HUDEP-2 (cell line): ENCODE results near the gene SEMA3C.

Experiments used
- DNase-seq, 76 experiments: peaks; one replicate each; lab custom pipeline; 2025; ENCODE audit not compliant: unreplicated experiment in 76 of 76; lab: John Stamatoyannopoulos, UW

The SEMA3C gene

GRCh38 chr7:80858141-80858903 lies 60.5 kb downstream of the SEMA3C start:
- no peak for DNase-seq

- no peak for DNase-seq
Measured at GRCh38 chr7:80856769-80857168, 62.1 kb downstream of the SEMA3C start.

GRCh38 chr7:80851896-80852476 lies 66.9 kb downstream of the SEMA3C start:
- DNase-seq, result no peak

GRCh38 chr7:80848841-80849240 lies 70.0 kb downstream of the SEMA3C start:
- no peak for DNase-seq

- DNase-seq, result no peak
Measured at GRCh38 chr7:80847895-80848294, 71.0 kb downstream of the SEMA3C start.

DNA sequence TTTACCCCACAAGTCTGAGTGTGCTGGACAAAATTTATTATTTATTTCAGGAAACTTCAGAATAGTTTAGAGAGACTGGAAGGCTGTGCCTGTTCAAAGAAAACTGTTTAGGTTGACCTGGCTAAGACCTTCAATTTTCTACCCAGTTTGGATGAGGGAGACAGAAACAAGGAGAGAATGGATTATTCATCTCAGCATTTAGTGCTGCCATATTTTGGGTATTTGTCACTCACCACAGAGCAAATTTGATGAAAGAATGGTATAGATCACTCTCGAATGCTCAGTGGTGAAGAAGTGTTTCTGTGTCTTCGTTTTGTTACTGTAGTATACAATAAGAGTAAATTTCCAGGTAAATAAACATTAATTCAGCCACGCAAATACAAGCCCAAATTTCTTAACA lies 71.8 kb downstream of the SEMA3C start:
- no peak for DNase-seq

GRCh38 chr7:80844916-80845315 lies 73.9 kb downstream of the SEMA3C start:
- no peak for DNase-seq

DNA sequence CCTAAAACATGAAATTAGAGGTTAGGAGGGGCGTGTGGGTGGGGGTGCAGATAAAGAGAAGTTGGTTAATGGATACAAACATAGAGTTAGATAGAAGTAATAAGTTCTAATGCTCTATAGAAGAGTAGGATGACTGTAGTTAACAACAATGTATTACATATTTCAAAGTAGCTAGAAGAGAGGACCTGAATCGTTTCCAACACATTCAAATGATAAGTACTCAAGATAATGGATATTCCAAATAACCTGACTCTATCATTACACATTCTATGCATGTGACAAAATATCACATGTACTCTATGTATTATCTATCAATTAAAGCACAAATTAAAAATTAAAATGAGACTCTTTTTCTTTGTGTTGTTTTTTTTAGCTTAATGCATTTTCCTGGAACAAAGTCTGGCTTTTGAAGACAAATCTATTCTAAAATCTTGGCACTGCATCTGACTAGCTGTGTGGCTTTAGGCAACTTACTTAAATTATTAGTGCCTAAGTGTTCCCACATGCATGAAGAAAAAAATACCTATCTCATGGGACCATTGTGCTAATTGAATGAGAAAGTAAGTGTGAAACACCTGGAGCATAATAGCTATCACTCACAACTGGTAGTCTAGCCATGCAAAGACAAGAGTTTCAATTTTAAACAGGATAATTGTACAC lies 75.7 kb downstream of the SEMA3C start:
- no peak for DNase-seq

GRCh38 chr7:80842022-80842790 lies 76.6 kb downstream of the SEMA3C start:
- no peak for DNase-seq

DNA sequence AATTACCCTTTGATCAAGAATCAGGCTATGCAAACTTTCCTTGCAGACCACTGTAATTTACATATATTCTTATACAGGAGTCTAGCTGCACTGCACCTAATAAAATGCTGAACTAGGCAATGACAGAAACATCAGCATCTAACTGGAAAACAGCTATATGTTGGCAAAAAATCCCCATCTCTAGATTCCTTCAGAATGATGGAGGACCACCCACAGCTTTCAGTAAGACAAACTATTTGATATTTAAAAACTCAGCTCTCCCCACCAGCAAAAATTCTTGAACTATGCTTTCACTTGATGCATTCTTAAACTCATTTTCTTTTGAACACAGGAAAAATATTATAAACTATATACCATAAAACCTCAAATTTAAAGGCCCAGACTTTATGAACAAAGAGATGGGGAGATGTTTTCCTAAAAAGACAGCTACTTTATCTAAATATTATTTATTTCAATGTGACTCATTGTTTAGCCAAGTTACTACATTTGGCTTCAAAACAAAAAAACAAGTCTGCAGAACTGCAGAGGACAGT lies 77.4 kb downstream of the SEMA3C start:
- DNase-seq, result no peak

- DNase-seq, result no peak
Measured at GRCh38 chr7:80840681-80841080, 78.2 kb downstream of the SEMA3C start.

DNA sequence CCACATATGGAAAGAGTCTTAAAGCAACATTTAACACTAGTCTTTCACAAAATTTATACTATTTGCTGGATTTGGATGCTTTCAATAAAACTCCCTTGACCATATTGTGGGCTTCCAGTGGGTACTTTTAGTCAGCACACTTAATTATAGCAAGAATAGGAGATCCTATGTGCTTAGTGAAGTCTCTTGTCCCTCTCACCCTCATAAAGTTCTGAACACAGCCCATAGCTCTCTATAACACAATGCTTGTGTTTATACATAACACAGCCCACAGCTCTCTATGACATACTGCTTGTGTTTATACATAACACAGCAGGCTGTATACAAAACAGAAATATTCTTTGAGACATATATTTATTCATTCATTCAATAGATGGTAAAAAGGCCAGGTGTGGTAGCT lies 79.0 kb downstream of the SEMA3C start:
- no peak for DNase-seq

- DNase-seq, result no peak
Measured at GRCh38 chr7:80838643-80839042, 80.2 kb downstream of the SEMA3C start.

GRCh38 chr7:80837345-80837744 lies 81.5 kb downstream of the SEMA3C start:
- DNase-seq, result no peak

DNA sequence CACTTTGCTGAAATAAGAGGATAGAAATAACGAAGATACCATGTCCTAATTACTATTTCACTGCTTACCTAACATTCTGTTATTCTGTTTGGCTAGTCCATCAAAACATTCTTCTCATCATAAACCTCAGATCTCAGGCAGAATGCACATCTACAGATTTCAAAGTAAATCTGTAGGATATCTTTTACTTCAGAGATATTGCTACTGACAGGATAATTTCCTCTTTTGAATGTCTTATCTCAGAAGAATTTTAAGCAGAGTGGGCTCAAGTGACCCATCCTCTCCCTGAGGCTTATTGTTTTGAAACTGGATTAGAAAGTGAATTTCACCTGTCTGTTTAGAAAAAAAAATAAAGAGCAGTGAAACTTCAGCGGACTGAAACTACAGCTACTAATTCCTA lies 83.6 kb downstream of the SEMA3C start:
- no peak for DNase-seq

- no peak for DNase-seq
Measured at GRCh38 chr7:80833289-80834268, 85.3 kb downstream of the SEMA3C start.

GRCh38 chr7:80832006-80832405 lies 86.8 kb downstream of the SEMA3C start:
- DNase-seq, result no peak

GRCh38 chr7:80830584-80831285 lies 88.1 kb downstream of the SEMA3C start:
- DNase-seq, result no peak

DNA sequence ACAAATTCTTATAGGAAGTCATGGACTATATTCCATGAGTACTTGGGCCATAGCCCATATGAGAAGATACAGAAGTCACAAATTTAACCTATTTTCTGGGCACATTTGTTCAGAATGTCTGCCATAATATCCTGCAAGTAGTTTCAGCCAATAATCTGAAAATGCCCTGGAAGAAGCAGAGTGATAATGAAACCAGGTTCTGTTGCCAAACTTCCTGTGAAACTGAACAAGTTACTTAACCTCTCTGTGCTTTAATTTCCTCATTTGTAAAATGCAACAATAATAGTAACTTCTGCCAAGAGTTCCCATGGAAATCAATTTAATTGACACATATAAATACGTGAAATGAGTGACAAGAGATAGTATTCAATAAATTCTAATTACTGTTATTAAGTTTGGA lies 88.8 kb downstream of the SEMA3C start:
- DNase-seq, result no peak
